Upper lobe of left lung (tissue), 4 donors: Measurements from ENCODE around the gene UGGT2.

ENCODE experiments used
- POLR2A ChIP-seq, 4 donors: fragments of 450-650 bp; IDR thresholded peaks; one replicate each; pipeline ENCODE4 v1.5.1; 2016 to 2017; ENCODE audit warnings: antibody characterized with exemption in 4 of 4, mild to moderate bottlenecking in 2 of 4
- TF ChIP-seq, protein P1 (sequence below), 6 experiments: fragments of 450-650 bp in 4 of 6; fragments of 200-600 bp in 2 of 6; sonication (generic) in 2 of 6; IDR thresholded peaks; one replicate each; pipeline ENCODE4 v1.5.1; 2016 to 2019; ENCODE audit warnings: antibody characterized with exemption in 6 of 6

DNA sequence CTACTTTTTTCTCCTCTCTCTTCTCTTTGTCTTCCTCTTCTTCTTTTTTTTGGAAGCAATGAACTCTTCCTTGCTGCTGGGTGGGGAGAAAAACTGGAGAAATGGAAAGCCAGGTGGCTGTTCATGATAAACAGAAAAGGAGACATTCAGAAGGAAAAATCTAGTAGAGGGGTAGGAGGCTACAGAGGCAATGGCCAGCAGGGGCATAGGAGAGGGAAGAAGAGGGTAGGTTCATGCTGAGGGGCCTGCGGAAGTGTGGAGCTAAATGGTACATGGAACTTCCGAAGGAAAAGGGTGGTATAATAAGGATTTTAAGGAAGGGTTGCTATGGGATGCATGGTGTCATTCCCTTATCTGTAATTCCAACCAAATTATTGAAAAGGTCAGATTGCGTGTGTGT lies 19.2 kb upstream of the UGGT2 start:
- TF ChIP-seq, protein P1, sequence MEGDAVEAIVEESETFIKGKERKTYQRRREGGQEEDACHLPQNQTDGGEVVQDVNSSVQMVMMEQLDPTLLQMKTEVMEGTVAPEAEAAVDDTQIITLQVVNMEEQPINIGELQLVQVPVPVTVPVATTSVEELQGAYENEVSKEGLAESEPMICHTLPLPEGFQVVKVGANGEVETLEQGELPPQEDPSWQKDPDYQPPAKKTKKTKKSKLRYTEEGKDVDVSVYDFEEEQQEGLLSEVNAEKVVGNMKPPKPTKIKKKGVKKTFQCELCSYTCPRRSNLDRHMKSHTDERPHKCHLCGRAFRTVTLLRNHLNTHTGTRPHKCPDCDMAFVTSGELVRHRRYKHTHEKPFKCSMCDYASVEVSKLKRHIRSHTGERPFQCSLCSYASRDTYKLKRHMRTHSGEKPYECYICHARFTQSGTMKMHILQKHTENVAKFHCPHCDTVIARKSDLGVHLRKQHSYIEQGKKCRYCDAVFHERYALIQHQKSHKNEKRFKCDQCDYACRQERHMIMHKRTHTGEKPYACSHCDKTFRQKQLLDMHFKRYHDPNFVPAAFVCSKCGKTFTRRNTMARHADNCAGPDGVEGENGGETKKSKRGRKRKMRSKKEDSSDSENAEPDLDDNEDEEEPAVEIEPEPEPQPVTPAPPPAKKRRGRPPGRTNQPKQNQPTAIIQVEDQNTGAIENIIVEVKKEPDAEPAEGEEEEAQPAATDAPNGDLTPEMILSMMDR (IDR thresholded peaks at IDR 0.05), result no peak
- TF ChIP-seq POLR2A (IDR thresholded peaks at IDR 0.05), result no peak
